Lower lobe of right lung (tissue), 2 donors: ENCODE data around the gene KCNIP3. TPM values are rescaled to one million over a fixed set of nuclear protein-coding genes. Genes with fewer than 3 reads are reported as not detected.

Source experiments
- ATAC-seq, 2 donors: fragments of 200-7000 bp; cut with Tn5 transposase; one replicate each; pipeline ENCODE4 v1.9.1; 2020 to 2022; ENCODE audit warnings: mild to moderate bottlenecking in 2 of 2, moderate library complexity in 2 of 2
- DNase-seq: peaks from one replicate; pipeline ENCODE4 v3.0.0-alpha.2; 2020
- H3K27ac ChIP-seq: fragments of 200-600 bp; one replicate; pipeline ENCODE4 v1.8.0; 2022
- H3K27me3 ChIP-seq: fragments of 200-600 bp; one replicate; pipeline ENCODE4 v1.8.0; 2022; ENCODE audit warnings: low read depth
- H3K36me3 ChIP-seq: fragments of 200-600 bp; one replicate; pipeline ENCODE4 v1.8.0; 2022; ENCODE audit warnings: mild to moderate bottlenecking
- H3K4me1 ChIP-seq: fragments of 200-600 bp; one replicate; pipeline ENCODE4 v1.8.0; 2022
- H3K4me3 ChIP-seq: fragments of 200-600 bp; one replicate; pipeline ENCODE4 v1.8.0; 2022; ENCODE audit warnings: mild to moderate bottlenecking
- H3K9me3 ChIP-seq: fragments of 200-600 bp; one replicate; pipeline ENCODE4 v1.8.0; 2022
- CTCF ChIP-seq: fragments of 200-600 bp; IDR thresholded peaks from one replicate; pipeline ENCODE4 v1.8.0; 2022; ENCODE audit warnings: antibody characterized with exemption, mild to moderate bottlenecking
- intact Hi-C: fragments of 100-400 bp; cut with DNase I; formaldehyde crosslinking; loops from one replicate; pipeline ENCODE4 v1.11.0; 2022
- total RNA-seq: library from RNA; stranded (reverse); fragmentation: NEBNext Ultra II Directional; extraction: Animal tissue kit (Norgen Biotek cat#: 25700); gene quantifications from one replicate; pipeline ENCODE4 v1.2.1, GENCODE V29; 2021
- donor health status: DM: no; HTN: yes; CAD: no; lungs with severe emphysema.

The KCNIP3 gene
- total RNA-seq, 1 donor from 2014 or later: 2.6 TPM

- Histone ChIP-seq H3K4me3 (no peak overlapping the region), H3K27ac (no peak overlapping the region), H3K27me3 (no peaks in the 10 kb centered on the region), H3K4me1 (no peaks in the 10 kb centered on the region), H3K9me3 (no peaks in the 10 kb centered on the region), H3K36me3 (no peaks in the 10 kb centered on the region)
- intact Hi-C loops: no loop called here
- no peak for TF ChIP-seq CTCF
- DNase-seq (no peak), ATAC-seq (no peak)
These were observed 59.9 kb downstream of the KCNIP3 start for GRCh38 chr2:95356821-95357700.

GRCh38 chr2:95357717-95358280 lies 60.7 kb downstream of the KCNIP3 start:
- no peak overlapping the region for H3K4me3 ChIP-seq
- no peaks in the 10 kb centered on the region for H3K4me1 ChIP-seq
- no peaks in the 10 kb centered on the region for H3K36me3 ChIP-seq
- H3K9me3 ChIP-seq: no peaks in the 10 kb centered on the region
- no peak for ATAC-seq
- H3K27ac ChIP-seq: no peak overlapping the region
- H3K27me3 ChIP-seq: no peaks in the 10 kb centered on the region
- intact Hi-C loops: no loop called here
- no peak for DNase-seq
- no peak for TF ChIP-seq CTCF

- H3K36me3 ChIP-seq: no peaks in the 10 kb centered on the region
- no peak overlapping the region for H3K27ac ChIP-seq
- no peaks in the 10 kb centered on the region for H3K4me1 ChIP-seq
- no peak for DNase-seq
- no peak overlapping the region for H3K4me3 ChIP-seq
- TF ChIP-seq CTCF: no peak
- no peaks in the 10 kb centered on the region for H3K9me3 ChIP-seq
- H3K27me3 ChIP-seq: no peaks in the 10 kb centered on the region
- ATAC-seq: no peak
- intact Hi-C loops: no loop called here
These were observed 61.9 kb downstream of the KCNIP3 start for GRCh38 chr2:95359031-95359430.

- H3K36me3 ChIP-seq: no peaks in the 10 kb centered on the region
- TF ChIP-seq CTCF: no peak
- DNase-seq (no peak), ATAC-seq (peak in 1 of 2 donors; percentile 12)
- H3K4me3 ChIP-seq: no peak overlapping the region
- intact Hi-C loops: no loop called here
- H3K4me1 ChIP-seq: no peaks in the 10 kb centered on the region
- H3K27me3 ChIP-seq: no peaks in the 10 kb centered on the region
- H3K27ac ChIP-seq: no peak overlapping the region
- H3K9me3 ChIP-seq: no peaks in the 10 kb centered on the region
These were observed 62.4 kb downstream of the KCNIP3 start for GRCh38 chr2:95359501-95359930.

- ATAC-seq: no peak
- H3K27ac ChIP-seq: no peak overlapping the region
- no peak overlapping the region for H3K4me3 ChIP-seq
- H3K9me3 ChIP-seq: no peaks in the 10 kb centered on the region
- no peak for TF ChIP-seq CTCF
- no peaks in the 10 kb centered on the region for H3K36me3 ChIP-seq
- intact Hi-C loops: no loop called here
- DNase-seq: peak; percentile 10
- no peaks in the 10 kb centered on the region for H3K4me1 ChIP-seq
- H3K27me3 ChIP-seq: no peaks in the 10 kb centered on the region
These were observed 64.3 kb downstream of the KCNIP3 start for GRCh38 chr2:95361216-95361980.
